22Rv1 (cell line): ENCODE results near the gene WDR1.

Source experiments
- ZFX ChIP-seq: fragments of 450-650 bp; IDR thresholded peaks from 2 replicates; pipeline ENCODE4 v1.6.1; 2017; ENCODE audit warnings: antibody characterized with exemption, borderline replicate concordance
- TF ChIP-seq, protein P1 (sequence below): fragments of 450-650 bp; IDR thresholded peaks from 2 replicates; pipeline ENCODE4 v1.5.1; 2017; ENCODE audit warnings: mild to moderate bottlenecking

GRCh38 chr4:10096201-10096977 is 20.2 kb downstream of the WDR1 start:
- TF ChIP-seq, protein P1, sequence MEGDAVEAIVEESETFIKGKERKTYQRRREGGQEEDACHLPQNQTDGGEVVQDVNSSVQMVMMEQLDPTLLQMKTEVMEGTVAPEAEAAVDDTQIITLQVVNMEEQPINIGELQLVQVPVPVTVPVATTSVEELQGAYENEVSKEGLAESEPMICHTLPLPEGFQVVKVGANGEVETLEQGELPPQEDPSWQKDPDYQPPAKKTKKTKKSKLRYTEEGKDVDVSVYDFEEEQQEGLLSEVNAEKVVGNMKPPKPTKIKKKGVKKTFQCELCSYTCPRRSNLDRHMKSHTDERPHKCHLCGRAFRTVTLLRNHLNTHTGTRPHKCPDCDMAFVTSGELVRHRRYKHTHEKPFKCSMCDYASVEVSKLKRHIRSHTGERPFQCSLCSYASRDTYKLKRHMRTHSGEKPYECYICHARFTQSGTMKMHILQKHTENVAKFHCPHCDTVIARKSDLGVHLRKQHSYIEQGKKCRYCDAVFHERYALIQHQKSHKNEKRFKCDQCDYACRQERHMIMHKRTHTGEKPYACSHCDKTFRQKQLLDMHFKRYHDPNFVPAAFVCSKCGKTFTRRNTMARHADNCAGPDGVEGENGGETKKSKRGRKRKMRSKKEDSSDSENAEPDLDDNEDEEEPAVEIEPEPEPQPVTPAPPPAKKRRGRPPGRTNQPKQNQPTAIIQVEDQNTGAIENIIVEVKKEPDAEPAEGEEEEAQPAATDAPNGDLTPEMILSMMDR, result no peak
- no peak for TF ChIP-seq ZFX
